HG03095 (cell line): ENCODE data around the gene LONP1.
"Not testable (repeated sequence)": the region's sequence is repeated elsewhere in the genome, so short reads cannot be mapped to it uniquely, and the experiment has no call there.

Experiments
- ATAC-seq: cut with Tn5 transposase; IDR thresholded peaks from one replicate; pipeline ENCODE4 v1.9.1; 2021; ENCODE audit warnings: moderate library complexity; ENCODE audit not compliant: unreplicated experiment

Gene LONP1

GRCh38 chr19:5711713-5712161, 8.2 kb downstream of the LONP1 start:
- no peak for ATAC-seq

GRCh38 chr19:5711025-5711424, 8.9 kb downstream of the LONP1 start:
- no peak for ATAC-seq

- no peak for ATAC-seq
Observed at GRCh38 chr19:5707576-5708575, 12.1 kb downstream of the LONP1 start.

- no peak for ATAC-seq
Observed at GRCh38 chr19:5706876-5707573, 12.9 kb downstream of the LONP1 start.

GRCh38 chr19:5705552-5705951, 14.4 kb downstream of the LONP1 start:
- ATAC-seq, result no peak

- no peak for ATAC-seq
Observed at GRCh38 chr19:5703819-5704818, 15.8 kb downstream of the LONP1 start.

- ATAC-seq, result not testable (repeated sequence)
Observed at GRCh38 chr19:5702053-5702410, 17.9 kb downstream of the LONP1 start.

- ATAC-seq, result no peak
Observed at GRCh38 chr19:5700455-5701092, 19.4 kb downstream of the LONP1 start.

GRCh38 chr19:5698635-5699422, 21.1 kb downstream of the LONP1 start:
- no peak for ATAC-seq

- ATAC-seq, result no peak
Observed at GRCh38 chr19:5697890-5698634, 21.9 kb downstream of the LONP1 start.

GRCh38 chr19:5697022-5697889, 22.7 kb downstream of the LONP1 start:
- no peak for ATAC-seq

GRCh38 chr19:5696196-5697021, 23.5 kb downstream of the LONP1 start:
- no peak for ATAC-seq

GRCh38 chr19:5695649-5696195, 24.2 kb downstream of the LONP1 start:
- no peak for ATAC-seq

GRCh38 chr19:5694956-5695648, 24.8 kb downstream of the LONP1 start:
- no peak for ATAC-seq

GRCh38 chr19:5694167-5694955, 25.6 kb downstream of the LONP1 start:
- no peak for ATAC-seq
